G401 (cell line): ENCODE results near the gene ATP5PD. TPM values are rescaled to one million over a fixed set of nuclear protein-coding genes. Genes with fewer than 3 reads are reported as not detected.

Source experiments
- DNase-seq: peaks from one replicate; pipeline ENCODE4 v3.0.0-alpha.2; 2015; ENCODE audit warnings: low spot score
- in situ Hi-C: cut with HindIII; loops from 2 replicates; pipeline ENCODE4 v1.10.0; 2016; ENCODE audit warnings: low sequenced_read_pairs, mixed read lengths
- total RNA-seq: library from RNA; depleted of rRNA; stranded (reverse); fragments of >200 nt; shearing (Covaris generic); gene quantifications from 2 replicates; pipeline ENCODE4 v1.2.3, GENCODE V29; 2014; rRNA removed

The ATP5PD gene
- total RNA-seq, 1 experiment from 2014 or later = 238 TPM

DNA sequence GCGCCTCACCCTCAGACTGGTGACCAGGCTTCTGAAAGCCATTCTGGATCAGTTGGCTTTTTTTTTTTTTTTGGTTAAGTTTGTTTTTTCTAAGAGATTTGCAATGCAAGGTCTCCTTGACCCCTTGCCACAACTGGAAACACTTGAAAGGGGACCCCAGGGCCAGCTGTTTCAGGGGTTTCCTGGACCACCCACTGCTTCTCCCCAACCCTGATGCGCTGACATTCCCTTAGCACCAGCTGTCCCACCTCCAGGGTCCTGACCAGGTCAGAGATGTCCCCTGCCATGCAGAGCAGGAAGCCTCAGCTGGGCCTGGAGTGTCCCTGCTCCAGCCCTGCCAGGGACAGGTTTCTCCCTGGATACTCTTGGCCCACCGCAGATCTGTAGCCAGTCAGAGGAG is 42.4 kb downstream of the ATP5PD start:
- in situ Hi-C loops = no loop called here

GRCh38 chr17:75003957-75004355 is 42.8 kb downstream of the ATP5PD start:
- peak; percentile 39 for DNase-seq
- in situ Hi-C loops = no loop called here

More for the DNA sequence above, 42.4 kb downstream of the ATP5PD start:
- no peak for DNase-seq

DNA sequence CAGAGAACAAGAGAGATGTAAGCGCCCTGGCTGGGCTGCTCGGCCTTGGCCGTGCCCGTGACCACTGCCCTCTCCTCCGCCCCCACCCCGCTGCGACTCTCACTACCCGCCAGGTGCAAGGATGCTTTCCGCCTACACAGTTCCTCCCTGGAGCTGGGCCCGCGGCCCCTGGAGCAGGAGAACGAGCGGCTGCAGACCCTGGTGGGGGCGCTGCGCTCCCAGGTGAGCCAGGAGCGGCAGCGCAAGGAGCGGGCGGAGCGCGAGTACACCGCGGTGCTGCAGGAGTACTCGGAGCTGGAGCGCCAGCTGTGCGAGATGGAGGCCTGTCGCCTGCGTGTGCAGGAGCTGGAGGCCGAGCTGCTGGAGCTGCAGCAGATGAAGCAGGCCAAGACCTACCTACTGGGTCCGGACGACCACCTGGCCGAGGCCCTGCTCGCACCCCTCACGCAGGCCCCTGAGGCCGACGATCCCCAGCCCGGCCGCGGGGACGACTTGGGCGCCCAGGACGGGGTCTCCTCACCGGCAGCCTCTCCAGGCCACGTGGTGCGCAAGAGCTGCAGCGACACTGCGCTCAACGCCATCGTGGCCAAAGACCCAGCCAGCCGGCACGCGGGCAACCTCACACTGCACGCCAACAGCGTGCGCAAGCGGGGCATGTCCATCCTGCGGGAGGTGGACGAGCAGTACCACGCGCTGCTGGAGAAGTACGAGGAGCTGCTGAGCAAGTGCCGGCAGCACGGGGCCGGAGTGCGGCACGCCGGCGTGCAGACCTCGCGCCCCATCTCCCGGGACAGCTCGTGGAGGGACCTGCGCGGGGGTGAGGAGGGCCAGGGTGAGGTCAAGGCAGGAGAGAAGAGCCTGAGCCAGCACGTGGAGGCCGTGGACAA is 43.5 kb downstream of the ATP5PD start:
- DNase-seq = peak; percentile 49
- in situ Hi-C loops = no loop called here

DNA sequence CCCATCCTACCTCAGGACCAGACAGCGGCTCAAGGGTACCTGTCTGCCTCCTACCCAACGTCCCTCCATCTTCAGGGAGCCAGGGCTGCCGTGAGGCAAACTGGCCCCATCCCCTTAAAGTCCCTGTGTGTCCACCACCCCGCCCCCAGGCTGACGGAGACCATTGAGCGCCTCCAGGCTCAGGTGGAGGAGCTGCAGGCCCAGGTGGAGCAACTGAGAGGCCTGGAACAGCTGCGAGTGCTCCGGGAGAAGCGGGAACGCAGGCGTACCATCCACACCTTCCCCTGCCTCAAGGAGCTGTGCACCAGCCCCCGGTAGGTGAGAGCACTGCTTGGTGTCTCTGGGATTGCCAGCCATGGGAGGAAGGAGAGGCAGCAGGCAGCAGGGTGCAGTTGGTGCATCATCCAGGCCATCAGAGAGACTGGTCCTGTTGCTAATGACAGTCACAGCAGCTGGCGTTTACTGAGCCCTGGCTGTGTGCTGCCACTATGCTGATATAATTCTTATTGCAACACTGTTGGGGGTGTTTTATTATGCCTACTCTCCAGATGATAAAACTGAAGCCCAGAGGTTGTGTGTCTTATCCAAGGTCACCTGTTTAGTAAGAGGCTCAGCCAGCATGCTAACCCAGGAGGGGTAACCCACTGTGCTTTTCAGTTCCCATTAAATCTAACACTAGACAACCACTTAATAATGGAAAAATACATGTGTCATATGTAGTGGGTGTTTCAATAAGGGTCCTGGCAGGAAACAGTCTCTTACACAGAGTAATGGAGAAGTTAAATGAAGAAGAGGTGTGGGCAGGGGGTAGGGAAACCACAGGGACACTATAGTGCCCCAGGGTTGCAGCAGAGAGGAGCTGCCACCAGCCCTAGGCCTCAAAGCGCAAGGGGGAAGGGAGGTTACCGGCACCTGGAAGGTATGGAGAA is 44.6 kb downstream of the ATP5PD start:
- in situ Hi-C loops = no loop called here
- DNase-seq = peak; percentile 61

DNA sequence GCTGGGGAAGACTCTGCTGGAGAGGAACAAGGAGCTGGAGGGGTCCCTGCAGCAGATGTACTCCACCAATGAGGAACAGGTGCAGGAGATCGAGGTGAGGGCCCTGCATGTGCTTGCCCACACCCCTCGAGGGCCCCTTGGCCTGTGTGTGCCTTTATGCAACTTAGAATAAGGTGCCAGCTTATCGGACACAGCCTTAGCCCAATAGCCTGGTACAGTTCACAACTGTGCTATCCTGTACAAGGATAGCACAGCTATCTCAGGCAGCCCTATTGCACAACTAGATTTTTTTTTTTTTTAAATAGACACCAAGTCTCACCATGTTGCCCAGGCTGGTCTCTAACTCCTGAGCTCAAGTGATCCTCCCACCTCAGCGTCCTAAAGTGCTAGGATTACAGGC is 47.2 kb downstream of the ATP5PD start:
- in situ Hi-C loops = no loop called here
- DNase-seq = no peak

DNA sequence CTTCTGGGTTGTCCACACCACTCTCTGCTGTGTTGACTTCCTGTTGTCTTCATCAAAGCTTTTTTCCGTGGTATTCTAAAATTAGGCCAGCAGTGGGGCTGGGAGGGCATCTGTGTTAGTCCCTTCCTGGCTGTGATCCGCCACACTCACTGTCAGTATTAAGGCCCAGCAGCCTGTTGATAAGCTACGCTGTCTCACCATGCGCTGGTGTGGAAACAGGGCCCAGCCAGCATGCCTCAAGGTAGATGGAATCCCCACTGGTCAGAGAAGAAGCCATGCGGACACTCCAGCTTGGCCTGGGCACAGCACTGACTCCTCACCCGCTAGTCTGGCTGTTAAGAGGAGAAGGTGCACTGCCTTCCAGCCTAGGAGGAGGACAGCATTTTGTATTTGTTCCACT is 48.0 kb downstream of the ATP5PD start:
- DNase-seq = peak; percentile 86
- in situ Hi-C loops = no loop called here

- no peak for DNase-seq
- in situ Hi-C loops = no loop called here
Measured at GRCh38 chr17:74995847-74996246, 50.9 kb downstream of the ATP5PD start.

- in situ Hi-C loops = no loop called here
- no peak for DNase-seq
Measured at GRCh38 chr17:74994440-74994839, 52.3 kb downstream of the ATP5PD start.

DNA sequence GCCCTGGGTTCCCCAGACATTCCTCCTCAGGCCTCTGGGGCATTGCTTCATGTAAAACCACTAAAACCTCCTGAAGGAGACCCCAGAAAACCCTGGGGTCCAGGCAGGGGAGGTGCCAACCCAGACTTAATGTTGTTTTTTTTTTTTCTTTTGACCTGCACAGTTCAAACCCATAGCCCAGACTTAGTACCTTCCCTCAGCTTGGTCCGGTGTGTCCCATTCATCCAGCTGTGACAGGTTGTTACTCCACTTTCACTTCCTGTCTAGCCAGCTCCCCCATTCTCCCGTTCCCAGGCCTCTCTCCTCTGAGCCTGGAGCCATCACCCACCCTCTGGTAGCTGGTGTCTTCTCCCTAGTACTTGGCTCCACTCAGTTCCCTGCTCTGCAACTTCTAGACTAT is 54.5 kb downstream of the ATP5PD start:
- no peak for DNase-seq

GRCh38 chr17:74990581-74991105 is 56.1 kb downstream of the ATP5PD start:
- DNase-seq = peak; percentile 66
- in situ Hi-C loops = no loop called here

More for the DNA sequence above, 54.5 kb downstream of the ATP5PD start:
- in situ Hi-C loops = no loop called here

Other genes with a start within 250 kb of the ATP5PD start
- 0.37 and 1.3 TPM in 2 replicates for gene GRIN2C, start 187.1 kb downstream of the ATP5PD start, total RNA-seq
- 120 and 154 TPM in 2 replicates for gene FDXR, start 174.0 kb downstream of the ATP5PD start, total RNA-seq
- not detected in 2 replicates for gene FADS6, start 153.3 kb downstream of the ATP5PD start, total RNA-seq
- 1.4 and 1.9 TPM in 2 replicates for gene USH1G, start 123.7 kb downstream of the ATP5PD start, total RNA-seq
- gene OTOP2, start 122.7 kb downstream of the ATP5PD start, total RNA-seq = not detected in 2 replicates
- not detected in 2 replicates for gene OTOP3, start 111.1 kb downstream of the ATP5PD start, total RNA-seq
- 2.1 and 4.7 TPM in 2 replicates for gene HID1, start 74.2 kb downstream of the ATP5PD start, total RNA-seq
- gene CDR2L, start 59.3 kb downstream of the ATP5PD start, total RNA-seq = 21.8 and 24.4 TPM in 2 replicates
- gene MRPL58, start 34.3 kb downstream of the ATP5PD start, total RNA-seq = 98.4 and 99.0 TPM in 2 replicates
- 26.8 and 27.8 TPM in 2 replicates for gene KCTD2, start 256 bp upstream of the ATP5PD start, total RNA-seq
- gene SLC16A5, start 41.0 kb upstream of the ATP5PD start, total RNA-seq = 11.0 and 25.5 TPM in 2 replicates
- 10.5 and 13.6 TPM in 2 replicates for gene ARMC7, start 63.0 kb upstream of the ATP5PD start, total RNA-seq
- 104 and 142 TPM in 2 replicates for gene NT5C, start 84.8 kb upstream of the ATP5PD start, total RNA-seq
- gene JPT1, start 107.5 kb upstream of the ATP5PD start, total RNA-seq = 199 and 235 TPM in 2 replicates
- 142 and 183 TPM in 2 replicates for gene SUMO2, start 136.0 kb upstream of the ATP5PD start, total RNA-seq
- 80.2 and 86.3 TPM in 2 replicates for gene NUP85, start 158.7 kb upstream of the ATP5PD start, total RNA-seq
- gene GGA3, start 214.6 kb upstream of the ATP5PD start, total RNA-seq = 16.6 and 25.4 TPM in 2 replicates
- gene MRPS7, start 214.9 kb upstream of the ATP5PD start, total RNA-seq = 87.4 and 107 TPM in 2 replicates
- 12.1 and 15.1 TPM in 2 replicates for gene MIF4GD, start 224.3 kb upstream of the ATP5PD start, total RNA-seq
- 14.7 and 15.6 TPM in 2 replicates for gene SLC25A19, start 242.5 kb upstream of the ATP5PD start, total RNA-seq